A172 (cell line): ENCODE results near the gene KIAA1217. TPM values are rescaled to one million over a fixed set of nuclear protein-coding genes. Genes with fewer than 3 reads are reported as not detected.

Experiments used
- DNase-seq: peaks from one replicate; pipeline ENCODE4 v3.0.0-alpha.2; 2015; ENCODE audit warnings: low spot score
- total RNA-seq: library from RNA; depleted of rRNA; stranded (reverse); fragments of >200 nt; shearing (Covaris generic); gene quantifications from 2 replicates; pipeline ENCODE4 v1.2.3, GENCODE V29; 2014; rRNA removed

The KIAA1217 gene
- total RNA-seq = 3.8 and 4.7 TPM in 2 replicates

GRCh38 chr10:24208661-24209431 lies at the start of gene KIAA1217:
TSS of gene KIAA1217 (plus strand) at chr10:24209138. CDS start at chr10:24209194, 56 bp downstream.
- peak; percentile 10 for DNase-seq

- DNase-seq = no peak
These were observed 46.5 kb upstream of the KIAA1217 start for GRCh38 chr10:24162206-24162985.

- no peak for DNase-seq
These were observed 45.5 kb upstream of the KIAA1217 start for GRCh38 chr10:24163485-24163884.

- DNase-seq = no peak
These were observed 40.4 kb upstream of the KIAA1217 start for GRCh38 chr10:24168258-24169170.

- DNase-seq = no peak
These were observed 38.7 kb upstream of the KIAA1217 start for GRCh38 chr10:24170199-24170598.

- no peak for DNase-seq
These were observed 36.0 kb upstream of the KIAA1217 start for GRCh38 chr10:24172909-24173308.

- DNase-seq = peak; percentile 6
These were observed 34.9 kb upstream of the KIAA1217 start for GRCh38 chr10:24174014-24174413.

GRCh38 chr10:24176658-24177057 lies 32.3 kb upstream of the KIAA1217 start:
- DNase-seq = no peak

GRCh38 chr10:24177636-24178035 lies 31.3 kb upstream of the KIAA1217 start:
- no peak for DNase-seq

- no peak for DNase-seq
These were observed 28.0 kb upstream of the KIAA1217 start for GRCh38 chr10:24180891-24181290.

- DNase-seq = no peak
These were observed 24.5 kb upstream of the KIAA1217 start for GRCh38 chr10:24184455-24184854.

GRCh38 chr10:24193330-24193729 lies 15.6 kb upstream of the KIAA1217 start:
- no peak for DNase-seq

GRCh38 chr10:24197263-24197662 lies 11.7 kb upstream of the KIAA1217 start:
- DNase-seq = no peak

GRCh38 chr10:24201503-24202180 lies 7.3 kb upstream of the KIAA1217 start:
- DNase-seq = no peak

GRCh38 chr10:24202181-24202570 lies 6.8 kb upstream of the KIAA1217 start:
- DNase-seq = no peak

- no peak for DNase-seq
These were observed 3.1 kb upstream of the KIAA1217 start for GRCh38 chr10:24205821-24206220.

- no peak for DNase-seq
These were observed 2.6 kb upstream of the KIAA1217 start for GRCh38 chr10:24206334-24206733.

GRCh38 chr10:24206926-24207325 lies 2.0 kb upstream of the KIAA1217 start:
- no peak for DNase-seq

GRCh38 chr10:24207341-24207740 lies 1.6 kb upstream of the KIAA1217 start:
- no peak for DNase-seq

GRCh38 chr10:24207781-24208611 lies 942 bp upstream of the KIAA1217 start:
- DNase-seq = no peak

GRCh38 chr10:24209432-24209771 lies 464 bp downstream of the KIAA1217 start:
- DNase-seq = peak; percentile 48
